ENCODE data around the gene ANAPC2.

ANAPC2 gene

GRCh38 chr9:137162505-137163364 lies 25.6 kb downstream of the ANAPC2 start:
- no peak for TF ChIP-seq POLR2A (IDR thresholded peaks at IDR 0.05; ENCODE audit: extremely low read depth, insufficient read length)
- TF ChIP-seq CTCF (IDR thresholded peaks at IDR 0.05; ENCODE audit: low read depth, low read length), result no peak
- no peak for TF ChIP-seq MAX (IDR thresholded peaks at IDR 0.05; ENCODE audit: low read depth, low read length)
- TF ChIP-seq MYC (IDR thresholded peaks at IDR 0.05; ENCODE audit: low read depth, low read length), result no peak
- DNase-seq (ENCODE audit: low read depth), result no peak
- H3K4me3 ChIP-seq (ENCODE audit: low read depth, low read length), result no peak overlapping the region

DNA sequence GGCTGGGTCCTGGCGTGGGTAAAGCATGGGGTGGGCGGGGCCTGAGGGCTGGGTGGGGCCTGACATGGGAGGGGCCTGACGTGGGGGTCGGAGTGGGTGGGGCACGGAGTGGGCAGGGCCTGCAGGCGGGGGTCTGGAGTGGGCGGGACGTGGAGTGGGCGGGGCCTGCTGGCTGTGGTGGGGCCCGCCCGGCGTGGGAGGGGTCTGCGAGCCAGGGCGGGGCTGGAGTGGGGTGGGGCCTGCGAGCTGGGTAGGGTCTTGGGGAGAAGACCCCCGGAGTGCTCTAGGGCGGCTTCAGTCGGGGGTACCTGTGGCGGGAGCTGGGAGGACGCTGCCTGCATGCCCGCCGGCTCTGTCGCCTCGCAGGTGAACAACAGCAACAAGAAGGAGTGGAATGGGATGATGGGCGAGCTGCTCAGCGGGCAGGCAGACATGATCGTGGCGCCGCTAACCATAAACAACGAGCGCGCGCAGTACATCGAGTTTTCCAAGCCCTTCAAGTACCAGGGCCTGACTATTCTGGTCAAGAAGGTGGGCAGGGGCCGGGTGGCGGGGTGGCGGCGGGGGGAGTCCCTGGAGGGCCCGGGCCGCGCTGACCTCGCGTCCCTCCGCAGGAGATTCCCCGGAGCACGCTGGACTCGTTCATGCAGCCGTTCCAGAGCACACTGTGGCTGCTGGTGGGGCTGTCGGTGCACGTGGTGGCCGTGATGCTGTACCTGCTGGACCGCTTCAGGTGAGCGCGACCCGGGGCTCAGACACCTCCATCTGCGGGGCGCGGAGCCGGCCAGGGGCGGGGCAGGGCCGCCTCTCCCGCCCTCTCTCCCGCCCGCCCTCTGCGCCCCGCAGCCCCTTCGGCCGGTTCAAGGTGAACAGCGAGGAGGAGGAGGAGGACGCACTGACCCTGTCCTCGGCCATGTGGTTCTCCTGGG lies 26.5 kb downstream of the ANAPC2 start:
- no peak for DNase-seq (ENCODE audit: low read depth)
- no peak for TF ChIP-seq CTCF (IDR thresholded peaks at IDR 0.05; ENCODE audit: low read depth, low read length)
- no peak for TF ChIP-seq MAX (IDR thresholded peaks at IDR 0.05; ENCODE audit: low read depth, low read length)
- TF ChIP-seq MYC (IDR thresholded peaks at IDR 0.05; ENCODE audit: low read depth, low read length), result no peak
- no peak for TF ChIP-seq POLR2A (IDR thresholded peaks at IDR 0.05; ENCODE audit: extremely low read depth, insufficient read length)
- no peak overlapping the region for H3K4me3 ChIP-seq (ENCODE audit: low read depth, low read length)

GRCh38 chr9:137160716-137161557 lies 27.4 kb downstream of the ANAPC2 start:
- no peak for DNase-seq (ENCODE audit: low read depth)
- no peak for TF ChIP-seq MAX (IDR thresholded peaks at IDR 0.05; ENCODE audit: low read depth, low read length)
- no peak for TF ChIP-seq POLR2A (IDR thresholded peaks at IDR 0.05; ENCODE audit: extremely low read depth, insufficient read length)
- TF ChIP-seq CTCF (IDR thresholded peaks at IDR 0.05; ENCODE audit: low read depth, low read length), result no peak
- TF ChIP-seq MYC (IDR thresholded peaks at IDR 0.05; ENCODE audit: low read depth, low read length), result no peak

DNA sequence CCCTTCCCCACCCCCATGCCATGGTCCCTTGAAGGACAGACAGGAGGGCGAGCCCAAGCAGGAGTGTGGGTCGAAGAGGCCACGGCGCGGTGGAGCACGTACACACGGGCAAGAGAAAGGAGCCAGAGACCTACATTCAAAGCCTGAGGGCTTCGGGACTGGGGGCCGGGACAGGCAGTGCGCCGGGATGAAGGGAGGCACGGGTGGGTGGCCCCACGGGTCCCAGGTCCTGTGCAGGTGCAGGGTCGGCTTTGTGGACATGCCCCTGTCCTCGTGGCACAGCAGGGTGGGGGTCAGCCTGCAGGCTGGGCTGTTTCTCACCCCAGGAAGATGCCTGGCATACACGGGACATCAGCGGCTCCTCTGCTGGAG lies 28.3 kb downstream of the ANAPC2 start:
- no peak overlapping the region for H3K4me3 ChIP-seq (ENCODE audit: low read depth, low read length)
- no peak for DNase-seq (ENCODE audit: low read depth)
- no peak for TF ChIP-seq MYC (IDR thresholded peaks at IDR 0.05; ENCODE audit: low read depth, low read length)
- no peak for TF ChIP-seq MAX (IDR thresholded peaks at IDR 0.05; ENCODE audit: low read depth, low read length)
- TF ChIP-seq POLR2A (IDR thresholded peaks at IDR 0.05; ENCODE audit: extremely low read depth, insufficient read length), result no peak
- TF ChIP-seq CTCF (IDR thresholded peaks at IDR 0.05; ENCODE audit: low read depth, low read length), result no peak

More at GRCh38 chr9:137160716-137161557, 27.4 kb downstream of the ANAPC2 start:
- H3K4me3 ChIP-seq (ENCODE audit: low read depth, low read length), result no peak overlapping the region
